ENCODE data around the gene FCHO2.

FCHO2 gene, protein sequence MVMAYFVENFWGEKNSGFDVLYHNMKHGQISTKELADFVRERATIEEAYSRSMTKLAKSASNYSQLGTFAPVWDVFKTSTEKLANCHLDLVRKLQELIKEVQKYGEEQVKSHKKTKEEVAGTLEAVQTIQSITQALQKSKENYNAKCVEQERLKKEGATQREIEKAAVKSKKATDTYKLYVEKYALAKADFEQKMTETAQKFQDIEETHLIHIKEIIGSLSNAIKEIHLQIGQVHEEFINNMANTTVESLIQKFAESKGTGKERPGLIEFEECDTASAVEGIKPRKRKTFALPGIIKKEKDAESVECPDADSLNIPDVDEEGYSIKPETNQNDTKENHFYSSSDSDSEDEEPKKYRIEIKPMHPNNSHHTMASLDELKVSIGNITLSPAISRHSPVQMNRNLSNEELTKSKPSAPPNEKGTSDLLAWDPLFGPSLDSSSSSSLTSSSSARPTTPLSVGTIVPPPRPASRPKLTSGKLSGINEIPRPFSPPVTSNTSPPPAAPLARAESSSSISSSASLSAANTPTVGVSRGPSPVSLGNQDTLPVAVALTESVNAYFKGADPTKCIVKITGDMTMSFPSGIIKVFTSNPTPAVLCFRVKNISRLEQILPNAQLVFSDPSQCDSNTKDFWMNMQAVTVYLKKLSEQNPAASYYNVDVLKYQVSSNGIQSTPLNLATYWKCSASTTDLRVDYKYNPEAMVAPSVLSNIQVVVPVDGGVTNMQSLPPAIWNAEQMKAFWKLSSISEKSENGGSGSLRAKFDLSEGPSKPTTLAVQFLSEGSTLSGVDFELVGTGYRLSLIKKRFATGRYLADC

DNA sequence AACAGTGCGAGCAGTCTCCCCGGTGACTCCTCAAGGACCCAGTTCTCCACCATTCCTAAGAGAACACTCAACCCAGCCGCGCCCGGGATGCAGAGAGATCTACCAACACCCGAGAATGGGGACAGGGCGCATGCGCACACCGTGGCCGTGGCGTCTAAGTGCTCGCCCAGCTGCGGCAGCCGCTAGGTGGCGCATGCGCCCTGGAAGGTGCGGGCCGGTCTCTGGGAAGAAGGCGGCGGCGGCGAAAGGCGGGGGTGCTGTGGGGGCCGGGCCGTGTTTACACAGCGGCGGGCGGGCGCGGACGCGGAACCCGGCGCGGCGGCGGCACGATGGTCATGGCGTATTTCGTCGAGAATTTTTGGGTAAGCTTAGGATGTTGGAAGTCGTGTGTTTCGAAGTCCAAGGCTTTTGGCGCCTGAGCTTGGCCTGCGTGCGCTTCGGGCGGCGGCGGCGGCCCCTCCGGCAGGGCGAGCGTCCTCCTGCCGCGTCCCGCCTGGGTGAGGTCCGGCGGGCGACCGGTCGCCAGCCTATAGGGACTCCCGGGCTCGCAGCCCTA, at the start of gene FCHO2:
Gene FCHO2 (plus strand): TSS at position 274 of the 556 bp plus-strand sequence. CDS start 56 bp downstream, at position 330.
- Histone ChIP-seq H3K4me3 (ENCODE audit: low read length, poor library complexity, severe bottlenecking) (no peak within 1 kb of the TSS), H2AFZ (ENCODE audit: low read length) (no peak within 1 kb of the TSS), H3K4me2 (ENCODE audit: low read depth, low read length, poor library complexity, severe bottlenecking) (no peak within 1 kb of the TSS), H3F3A (ENCODE audit: low read depth) (no peaks in the 10 kb centered on the region), H3K9me3 (ENCODE audit: insufficient read depth, low read depth, low read length) (no peaks in the 10 kb centered on the region), H3K27me3 (ENCODE audit: insufficient read depth, low read length, poor library complexity, severe bottlenecking) (no peaks in the 10 kb centered on the region), H3K9me2 (replicated peaks; ENCODE audit: low read depth, low read length) (no peaks in the 10 kb centered on the region), H4K20me1 (ENCODE audit: insufficient read depth, low read length, poor library complexity, severe bottlenecking) (no peaks in the 10 kb centered on the region), H3K79me2 (ENCODE audit: insufficient read depth, low read length) (no peaks in the 10 kb centered on the region), H3K4me1 (ENCODE audit: insufficient read depth, low read length, poor library complexity, severe bottlenecking) (no peaks in the 10 kb centered on the region), H3K36me3 (ENCODE audit: insufficient read depth, low read length) (no peaks in the 10 kb centered on the region), H3K9ac (ENCODE audit: low read depth, low read length, poor library complexity, severe bottlenecking) (no peak within 1 kb of the TSS)
- no peak for TF ChIP-seq EZH2phosphoT487 (IDR thresholded peaks at IDR 0.05; ENCODE audit: borderline replicate concordance)
- TF ChIP-seq, protein P1, sequence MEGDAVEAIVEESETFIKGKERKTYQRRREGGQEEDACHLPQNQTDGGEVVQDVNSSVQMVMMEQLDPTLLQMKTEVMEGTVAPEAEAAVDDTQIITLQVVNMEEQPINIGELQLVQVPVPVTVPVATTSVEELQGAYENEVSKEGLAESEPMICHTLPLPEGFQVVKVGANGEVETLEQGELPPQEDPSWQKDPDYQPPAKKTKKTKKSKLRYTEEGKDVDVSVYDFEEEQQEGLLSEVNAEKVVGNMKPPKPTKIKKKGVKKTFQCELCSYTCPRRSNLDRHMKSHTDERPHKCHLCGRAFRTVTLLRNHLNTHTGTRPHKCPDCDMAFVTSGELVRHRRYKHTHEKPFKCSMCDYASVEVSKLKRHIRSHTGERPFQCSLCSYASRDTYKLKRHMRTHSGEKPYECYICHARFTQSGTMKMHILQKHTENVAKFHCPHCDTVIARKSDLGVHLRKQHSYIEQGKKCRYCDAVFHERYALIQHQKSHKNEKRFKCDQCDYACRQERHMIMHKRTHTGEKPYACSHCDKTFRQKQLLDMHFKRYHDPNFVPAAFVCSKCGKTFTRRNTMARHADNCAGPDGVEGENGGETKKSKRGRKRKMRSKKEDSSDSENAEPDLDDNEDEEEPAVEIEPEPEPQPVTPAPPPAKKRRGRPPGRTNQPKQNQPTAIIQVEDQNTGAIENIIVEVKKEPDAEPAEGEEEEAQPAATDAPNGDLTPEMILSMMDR (conservative IDR thresholded peaks at IDR 0.05; ENCODE audit: low read length) = no peak

DNA sequence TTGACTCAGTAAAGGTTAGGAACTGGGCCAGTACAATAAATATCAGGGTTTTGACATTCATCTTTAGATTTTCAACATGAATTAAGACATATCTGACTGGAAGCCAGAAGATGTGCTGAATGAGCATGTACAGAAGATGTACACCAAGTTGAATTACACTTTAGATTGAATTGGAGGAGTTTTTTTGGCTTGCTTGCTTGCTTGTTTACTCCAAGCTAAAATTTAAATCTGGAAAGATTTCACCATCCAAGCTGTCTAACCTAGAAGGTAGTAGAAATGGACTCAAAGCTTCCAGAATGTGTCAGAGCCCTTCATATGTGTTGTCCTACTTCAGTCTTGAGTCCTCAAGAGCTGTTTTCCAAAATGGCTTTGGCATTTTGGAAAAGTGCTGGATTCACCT, 49.0 kb upstream of the FCHO2 start:
- Histone ChIP-seq H4K20me1 (ENCODE audit: insufficient read depth, low read length, poor library complexity, severe bottlenecking) (no peaks in the 10 kb centered on the region), H3K9me2 (replicated peaks; ENCODE audit: low read depth, low read length) (no peaks in the 10 kb centered on the region), H3K36me3 (ENCODE audit: insufficient read depth, low read length) (peaks cover 76% of the 10 kb centered on the region), H3K4me3 (ENCODE audit: low read length, poor library complexity, severe bottlenecking) (no peak overlapping the region), H3K9ac (ENCODE audit: low read depth, low read length, poor library complexity, severe bottlenecking) (no peak overlapping the region), H3K27me3 (ENCODE audit: insufficient read depth, low read length, poor library complexity, severe bottlenecking) (no peaks in the 10 kb centered on the region), H3K9me3 (ENCODE audit: insufficient read depth, low read depth, low read length) (no peaks in the 10 kb centered on the region), H3K4me1 (ENCODE audit: insufficient read depth, low read length, poor library complexity, severe bottlenecking) (no peaks in the 10 kb centered on the region), H2AFZ (ENCODE audit: low read length) (no peak overlapping the region), H3F3A (ENCODE audit: low read depth) (no peaks in the 10 kb centered on the region), H3K79me2 (ENCODE audit: insufficient read depth, low read length) (no peaks in the 10 kb centered on the region), H3K4me2 (ENCODE audit: low read depth, low read length, poor library complexity, severe bottlenecking) (no peak overlapping the region)
- TF ChIP-seq EZH2phosphoT487 (IDR thresholded peaks at IDR 0.05; ENCODE audit: borderline replicate concordance) = no peak
- TF ChIP-seq, protein P1 (conservative IDR thresholded peaks at IDR 0.05; ENCODE audit: low read length) = no peak

DNA sequence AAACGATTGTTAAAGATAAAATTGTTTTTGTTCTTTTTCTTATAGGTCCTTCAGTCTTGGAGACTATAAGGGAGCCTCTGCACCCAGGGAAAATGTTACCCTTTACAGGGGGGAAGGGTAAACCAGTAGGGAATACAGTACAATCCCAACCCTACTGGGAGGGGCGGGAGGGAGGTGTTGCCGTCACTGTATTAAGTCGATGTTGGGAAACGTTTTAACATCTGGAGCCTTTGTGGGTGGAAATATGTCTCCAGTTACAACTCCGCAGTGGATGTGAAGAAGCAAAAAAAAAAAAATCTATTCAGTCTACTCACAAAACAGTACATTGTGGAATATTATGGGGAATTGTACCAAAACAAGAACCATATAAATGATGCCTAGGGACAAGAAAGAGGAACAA, 47.2 kb upstream of the FCHO2 start:
- TF ChIP-seq EZH2phosphoT487 (IDR thresholded peaks at IDR 0.05; ENCODE audit: borderline replicate concordance) = no peak
- TF ChIP-seq, protein P1 (conservative IDR thresholded peaks at IDR 0.05; ENCODE audit: low read length) = no peak
- Histone ChIP-seq H2AFZ (ENCODE audit: low read length) (no peak overlapping the region), H3K27me3 (ENCODE audit: insufficient read depth, low read length, poor library complexity, severe bottlenecking) (no peaks in the 10 kb centered on the region), H3K4me1 (ENCODE audit: insufficient read depth, low read length, poor library complexity, severe bottlenecking) (no peaks in the 10 kb centered on the region), H3K9me3 (ENCODE audit: insufficient read depth, low read depth, low read length) (no peaks in the 10 kb centered on the region), H3K36me3 (ENCODE audit: insufficient read depth, low read length) (peaks cover 58% of the 10 kb centered on the region), H3K4me3 (ENCODE audit: low read length, poor library complexity, severe bottlenecking) (no peak overlapping the region), H3F3A (ENCODE audit: low read depth) (no peaks in the 10 kb centered on the region), H4K20me1 (ENCODE audit: insufficient read depth, low read length, poor library complexity, severe bottlenecking) (no peaks in the 10 kb centered on the region), H3K4me2 (ENCODE audit: low read depth, low read length, poor library complexity, severe bottlenecking) (no peak overlapping the region), H3K9me2 (replicated peaks; ENCODE audit: low read depth, low read length) (no peaks in the 10 kb centered on the region), H3K79me2 (ENCODE audit: insufficient read depth, low read length) (no peaks in the 10 kb centered on the region), H3K9ac (ENCODE audit: low read depth, low read length, poor library complexity, severe bottlenecking) (no peak overlapping the region)

Measured in Loucy (cell line).